Measurements from ENCODE around the gene GBA2.

The GBA2 gene

GRCh38 chr9:35740243-35740642 lies 8.8 kb downstream of the GBA2 start:
- TF ChIP-seq GABPA (IDR thresholded peaks at IDR 0.05; ENCODE audit: low read depth): no peak
- TF ChIP-seq POLR2AphosphoS5 (IDR thresholded peaks at IDR 0.05; ENCODE audit: low read depth): no peak
- TF ChIP-seq, protein P1, sequence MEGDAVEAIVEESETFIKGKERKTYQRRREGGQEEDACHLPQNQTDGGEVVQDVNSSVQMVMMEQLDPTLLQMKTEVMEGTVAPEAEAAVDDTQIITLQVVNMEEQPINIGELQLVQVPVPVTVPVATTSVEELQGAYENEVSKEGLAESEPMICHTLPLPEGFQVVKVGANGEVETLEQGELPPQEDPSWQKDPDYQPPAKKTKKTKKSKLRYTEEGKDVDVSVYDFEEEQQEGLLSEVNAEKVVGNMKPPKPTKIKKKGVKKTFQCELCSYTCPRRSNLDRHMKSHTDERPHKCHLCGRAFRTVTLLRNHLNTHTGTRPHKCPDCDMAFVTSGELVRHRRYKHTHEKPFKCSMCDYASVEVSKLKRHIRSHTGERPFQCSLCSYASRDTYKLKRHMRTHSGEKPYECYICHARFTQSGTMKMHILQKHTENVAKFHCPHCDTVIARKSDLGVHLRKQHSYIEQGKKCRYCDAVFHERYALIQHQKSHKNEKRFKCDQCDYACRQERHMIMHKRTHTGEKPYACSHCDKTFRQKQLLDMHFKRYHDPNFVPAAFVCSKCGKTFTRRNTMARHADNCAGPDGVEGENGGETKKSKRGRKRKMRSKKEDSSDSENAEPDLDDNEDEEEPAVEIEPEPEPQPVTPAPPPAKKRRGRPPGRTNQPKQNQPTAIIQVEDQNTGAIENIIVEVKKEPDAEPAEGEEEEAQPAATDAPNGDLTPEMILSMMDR (IDR thresholded peaks at IDR 0.05; ENCODE audit: insufficient read depth, low read length): no peak
- TF ChIP-seq SPI1 (IDR thresholded peaks at IDR 0.05; ENCODE audit: borderline replicate concordance, low read depth): no peak
- TF ChIP-seq REST (IDR thresholded peaks at IDR 0.05; ENCODE audit: insufficient replicate concordance, low read depth): no peak
- Histone ChIP-seq H3K4me3 (replicated peaks; ENCODE audit: insufficient read depth, low read length) (no peak overlapping the region), H3K27ac (replicated peaks) (no peak overlapping the region), H3K27me3 (ENCODE audit: insufficient read depth, poor library complexity, severe bottlenecking) (no peaks in the 10 kb centered on the region)
- no peak for DNase-seq (ENCODE audit: low read depth in 1 of 2, low spot score in 1 of 2)

GRCh38 chr9:35738924-35739323 lies 10.1 kb downstream of the GBA2 start:
- no peak for DNase-seq (ENCODE audit: low read depth in 1 of 2, low spot score in 1 of 2)
- H3K27ac ChIP-seq (replicated peaks): no peak overlapping the region
- TF ChIP-seq POLR2AphosphoS5 (IDR thresholded peaks at IDR 0.05; ENCODE audit: low read depth) (no peak), GABPA (IDR thresholded peaks at IDR 0.05; ENCODE audit: low read depth) (no peak), SPI1 (IDR thresholded peaks at IDR 0.05; ENCODE audit: borderline replicate concordance, low read depth) (no peak), REST (IDR thresholded peaks at IDR 0.05; ENCODE audit: insufficient replicate concordance, low read depth) (no peak)
- TF ChIP-seq, protein P1 (IDR thresholded peaks at IDR 0.05; ENCODE audit: insufficient read depth, low read length): no peak
- no peak overlapping the region for H3K4me3 ChIP-seq (replicated peaks; ENCODE audit: insufficient read depth, low read length)
- H3K27me3 ChIP-seq (ENCODE audit: insufficient read depth, poor library complexity, severe bottlenecking): no peaks in the 10 kb centered on the region

GRCh38 chr9:35738186-35738585 lies 10.8 kb downstream of the GBA2 start:
- TF ChIP-seq POLR2AphosphoS5 (IDR thresholded peaks at IDR 0.05; ENCODE audit: low read depth) (no peak), SPI1 (IDR thresholded peaks at IDR 0.05; ENCODE audit: borderline replicate concordance, low read depth) (no peak), REST (IDR thresholded peaks at IDR 0.05; ENCODE audit: insufficient replicate concordance, low read depth) (no peak), GABPA (IDR thresholded peaks at IDR 0.05; ENCODE audit: low read depth) (no peak)
- TF ChIP-seq, protein P1 (IDR thresholded peaks at IDR 0.05; ENCODE audit: insufficient read depth, low read length): no peak
- no peak for DNase-seq (ENCODE audit: low read depth in 1 of 2, low spot score in 1 of 2)
- H3K4me3 ChIP-seq (replicated peaks; ENCODE audit: insufficient read depth, low read length): no peak overlapping the region

More at GRCh38 chr9:35738186-35738585, 10.8 kb downstream of the GBA2 start:
- no peaks in the 10 kb centered on the region for H3K27me3 ChIP-seq (ENCODE audit: insufficient read depth, poor library complexity, severe bottlenecking)
- no peak overlapping the region for H3K27ac ChIP-seq (replicated peaks)
